ENCODE results near the gene AIRE. TPM values are rescaled to one million over a fixed set of nuclear protein-coding genes. Genes with fewer than 3 reads are reported as not detected.
A peak's percentile ranks its signal among the peaks of the same experiment; 100 is the strongest.
"Not testable (repeated sequence)": the region's sequence is repeated elsewhere in the genome, so short reads cannot be mapped to it uniquely, and the experiment has no call there.

AIRE gene
- total RNA-seq, 4 donors from 2014 or later: 0.12 TPM; not detected in 3

GRCh38 chr21:44298301-44298700, 12.6 kb downstream of the AIRE start:
- no peak for DNase-seq (ENCODE audit: low spot score)
- no peak for ATAC-seq (ENCODE audit: low FRiP score)
- TF ChIP-seq CTCF (IDR thresholded peaks at IDR 0.05): no peak

GRCh38 chr21:44299085-44299457, 13.4 kb downstream of the AIRE start:
- TF ChIP-seq CTCF (IDR thresholded peaks at IDR 0.05): no peak
- no peak for DNase-seq (ENCODE audit: low spot score)
- no peak for ATAC-seq (ENCODE audit: low FRiP score)

GRCh38 chr21:44299458-44300261, 14.0 kb downstream of the AIRE start, which contains the start of gene PFKL:
Gene PFKL, plus strand, starts transcription at chr21:44300053. Its CDS starts 53 bp downstream, at chr21:44300106.
- peak; percentile 78 for ATAC-seq (ENCODE audit: low FRiP score)
- no peak for DNase-seq (ENCODE audit: low spot score)
- TF ChIP-seq CTCF (IDR thresholded peaks at IDR 0.05): no peak

- ATAC-seq (ENCODE audit: low FRiP score): peak; percentile 24
- DNase-seq (ENCODE audit: low spot score): no peak
These were observed 14.7 kb downstream of the AIRE start for GRCh38 chr21:44300262-44300959.

GRCh38 chr21:44301141-44301540, 15.5 kb downstream of the AIRE start:
- no peak for ATAC-seq (ENCODE audit: low FRiP score)
- no peak for TF ChIP-seq CTCF (IDR thresholded peaks at IDR 0.05)
- no peak for DNase-seq (ENCODE audit: low spot score)

More at GRCh38 chr21:44300262-44300959, 14.7 kb downstream of the AIRE start:
- no peak for TF ChIP-seq CTCF (IDR thresholded peaks at IDR 0.05)

- DNase-seq (ENCODE audit: low spot score) (no peak), ATAC-seq (ENCODE audit: low FRiP score) (no peak)
These were observed 16.3 kb downstream of the AIRE start for GRCh38 chr21:44301961-44302406.

GRCh38 chr21:44302573-44303401, 17.1 kb downstream of the AIRE start:
- DNase-seq (ENCODE audit: low spot score); ATAC-seq (ENCODE audit: low FRiP score): not testable (repeated sequence)

More at GRCh38 chr21:44301961-44302406, 16.3 kb downstream of the AIRE start:
- TF ChIP-seq CTCF (IDR thresholded peaks at IDR 0.05): no peak

Data from omental fat pad (tissue), 4 donors.